Cardiac fibroblast (primary cell): ENCODE results near the gene IGF2BP1.

Source experiments
- DNase-seq, 2 donors: peaks; one replicate each; pipeline versions ENCODE4 v3.0.0 to v3.0.0-alpha.2; 2010; ENCODE audit warnings: low read depth in 2 of 2
- H3K4me3 ChIP-seq, 2 donors: replicated peaks in 1 of 2; 1 replicate in 1 of 2; 2 replicates in 1 of 2; pipeline ENCODE4 v1.5.1; 2011; ENCODE audit warnings: low read depth in 2 of 2, low read length in 2 of 2, mild to moderate bottlenecking in 2 of 2, moderate library complexity in 1 of 2
- CTCF ChIP-seq: IDR thresholded peaks from one replicate; pipeline ENCODE4 v1.5.1; 2011; ENCODE audit warnings: low read depth, mild to moderate bottlenecking, low read length, inconsistent platforms

Gene IGF2BP1

GRCh38 chr17:49013311-49014213 is 16.4 kb downstream of the IGF2BP1 start:
- DNase-seq, result peak in 1 of 2 donors; percentile 51
- peak overlapping the region in 1 of 2 donors; percentile 19 for H3K4me3 ChIP-seq
- no peak for TF ChIP-seq CTCF

- no peak overlapping the region for H3K4me3 ChIP-seq
- no peak for DNase-seq
- no peak for TF ChIP-seq CTCF
Measured at GRCh38 chr17:49015179-49015923, 18.2 kb downstream of the IGF2BP1 start.

- TF ChIP-seq CTCF, result no peak
- DNase-seq, result peak in 1 of 2 donors; percentile 44
- H3K4me3 ChIP-seq, result no peak overlapping the region
Measured at GRCh38 chr17:49015924-49016774, 19.0 kb downstream of the IGF2BP1 start.

GRCh38 chr17:49016775-49017463 is 19.7 kb downstream of the IGF2BP1 start:
- no peak overlapping the region for H3K4me3 ChIP-seq
- no peak for TF ChIP-seq CTCF
- peak; percentile 65 to 94 for DNase-seq

- no peak for DNase-seq
- H3K4me3 ChIP-seq, result no peak overlapping the region
- no peak for TF ChIP-seq CTCF
Measured at GRCh38 chr17:49018116-49018612, 21.0 kb downstream of the IGF2BP1 start.

GRCh38 chr17:49018748-49019147 is 21.6 kb downstream of the IGF2BP1 start:
- no peak for DNase-seq
- H3K4me3 ChIP-seq, result no peak overlapping the region
- no peak for TF ChIP-seq CTCF
